ENCODE data around the gene ZFC3H1. TPM values are rescaled to one million over a fixed set of nuclear protein-coding genes. Genes with fewer than 3 reads are reported as not detected.

Gene ZFC3H1
- total and polyA plus RNA-seq, 2 of the 8 experiments (the other 6 are each of a cell fraction or from before 2014, with no cell fraction given) = 20.0 to 32.4 TPM

- Histone ChIP-seq H4K20me1 (replicated peaks in 1 of 2; ENCODE audit: control insufficient read depth in 1 of 2, insufficient read depth in 2 of 2, low read length in 2 of 2) (no peaks in the 10 kb centered on the region), H2AFZ (ENCODE audit: low read length) (no peak overlapping the region), H3K23ac (ENCODE audit: insufficient read length) (no peak overlapping the region), H3K4me2 (ENCODE audit: insufficient read depth in 1 of 2, low read depth in 2 of 2, low read length in 2 of 2) (no peak overlapping the region), H3K9me3 (ENCODE audit: insufficient read depth in 2 of 2, low read depth in 1 of 2, low read length in 1 of 2) (no peaks in the 10 kb centered on the region), H3K18ac (ENCODE audit: extremely low read depth, low read length) (no peak overlapping the region), H2BK20ac (ENCODE audit: low read length) (no peak overlapping the region), H3K36me3 (ENCODE audit: control insufficient read depth in 2 of 4, insufficient read depth in 4 of 4, low read length in 3 of 4) (peaks cover 11 to 90% (median 52%) of the 10 kb centered on the region in 4 experiments), H4K91ac (replicated peaks; ENCODE audit: insufficient read length, low read length) (no peak overlapping the region), H3K4ac (replicated peaks; ENCODE audit: insufficient read length, low read depth, low read length) (no peak overlapping the region), H3K4me1 (replicated peaks in 1 of 4; ENCODE audit: control insufficient read depth in 3 of 4, insufficient read depth in 4 of 4, low read length in 3 of 4) (no peaks in the 10 kb centered on the region), H3K4me3 (ENCODE audit: extremely low read depth in 1 of 4, insufficient read depth in 2 of 4, low read depth in 3 of 4, low read length in 4 of 4) (no peak overlapping the region), H2BK12ac (ENCODE audit: low read depth, low read length) (no peak overlapping the region), H4K5ac (ENCODE audit: insufficient read length, low read depth, low read length) (no peak overlapping the region), H3K79me1 (ENCODE audit: low read depth, low read length) (no peaks in the 10 kb centered on the region), H3K56ac (replicated peaks; ENCODE audit: insufficient read length, low read depth, low read length) (no peak overlapping the region), H2BK15ac (ENCODE audit: low read length) (no peak overlapping the region), H4K8ac (ENCODE audit: extremely low read depth, insufficient read depth, low read length) (no peak overlapping the region), H3K9ac (replicated peaks in 1 of 4; ENCODE audit: extremely low read depth in 1 of 4, low read depth in 3 of 4, low read length in 3 of 4) (no peak overlapping the region), H3K27ac (ENCODE audit: low read depth, low read length) (no peak overlapping the region), H3K23me2 (ENCODE audit: low read depth, low read length) (no peaks in the 10 kb centered on the region; the same call in 1 of the 2 replicates), H3K27me3 (replicated peaks in 1 of 4; ENCODE audit: control insufficient read depth in 3 of 4, extremely low read depth in 1 of 4, insufficient read depth in 3 of 4, low read length in 3 of 4) (no peaks in the 10 kb centered on the region), H2AK5ac (ENCODE audit: low read depth, low read length) (no peak overlapping the region), H2BK5ac (ENCODE audit: low read depth, low read length) (no peak overlapping the region), H2BK120ac (replicated peaks; ENCODE audit: low read depth, low read length) (no peak overlapping the region), H3K79me2 (ENCODE audit: control insufficient read depth in 1 of 2, insufficient read depth in 2 of 2, low read length in 2 of 2) (no peaks in the 10 kb centered on the region), H3K14ac (ENCODE audit: insufficient read length) (no peak overlapping the region)
- no peak for FAIRE-seq
- no peak for DNase-seq (ENCODE audit: low read depth in 1 of 2, low spot score in 2 of 2)
- no peak for TF ChIP-seq KDM4A (IDR thresholded peaks at IDR 0.05; ENCODE audit: low read depth, low read length, severe bottlenecking)
- TF ChIP-seq NRF1 (IDR thresholded peaks at IDR 0.05; ENCODE audit: low read depth, low read length) = no peak
- TF ChIP-seq TAF7 (optimal IDR thresholded peaks at IDR 0.05; ENCODE audit: borderline replicate concordance, low read depth, low read length) = no peak
- no peak for TF ChIP-seq CBX5 (IDR thresholded peaks at IDR 0.05; ENCODE audit: low read depth, low read length)
- TF ChIP-seq SP4 (IDR thresholded peaks at IDR 0.05; ENCODE audit: low read length) = no peak
- TF ChIP-seq SAP30 (IDR thresholded peaks at IDR 0.05; ENCODE audit: insufficient read depth, insufficient replicate concordance, low read length) = no peak
- TF ChIP-seq, protein P1, sequence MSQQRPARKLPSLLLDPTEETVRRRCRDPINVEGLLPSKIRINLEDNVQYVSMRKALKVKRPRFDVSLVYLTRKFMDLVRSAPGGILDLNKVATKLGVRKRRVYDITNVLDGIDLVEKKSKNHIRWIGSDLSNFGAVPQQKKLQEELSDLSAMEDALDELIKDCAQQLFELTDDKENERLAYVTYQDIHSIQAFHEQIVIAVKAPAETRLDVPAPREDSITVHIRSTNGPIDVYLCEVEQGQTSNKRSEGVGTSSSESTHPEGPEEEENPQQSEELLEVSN (IDR thresholded peaks at IDR 0.05) = no peak
- CTCF ChIA-PET (ENCODE audit: partially characterized antibody) = interaction anchor here (0.8 to 4.4 kb wide), 2 partner anchors 10 to 120 kb away, joined by 3 to 21 read pairs; no protein-coding TSS in a partner anchor
- WGBS, 2 experiments (ENCODE audit: extremely low coverage in 1 of 2, insufficient coverage in 1 of 2, insufficient read length in 1 of 2, insufficient replicate concordance in 2 of 2, low coverage in 1 of 2, low lambda C conversion rate in 2 of 2, missing lambda C conversion rate in 1 of 2) = 95% methylated on average over 2 of the region's 2 CpGs; no CpG with 5 or more reads in 1 of the 2 experiments
- POLR2A ChIA-PET (ENCODE audit: partially characterized antibody) = interaction anchor here (0.9 to 1.0 kb wide), 2 partner anchors 9 to 10 kb away, joined by 3 read pairs; no protein-coding TSS in a partner anchor
These were observed 36.1 kb downstream of the ZFC3H1 start for GRCh38 chr12:71627438-71628002.

All from H1 (cell line).